PC-9 (cell line): Measurements from ENCODE around the gene COL23A1. TPM values are rescaled to one million over a fixed set of nuclear protein-coding genes. Genes with fewer than 3 reads are reported as not detected.

Source experiments
- BruUV-seq: library from RNA; stranded (reverse); fragments of 400-500 nt; replicated peaks from 2 replicates; lab custom pipeline; 2021; lab: Mats Ljungman, UMichigan
- CTCF ChIA-PET: fragments of 300-600 bp; sonication (Branson Sonifier 250); formaldehyde crosslinking; loops from one replicate; lab custom pipeline; 2022; ENCODE audit warnings: antibody characterized with exemption; lab: Charles Lee
- POLR2A ChIA-PET: fragments of 300-600 bp; sonication (Branson Sonifier 250); formaldehyde crosslinking; loops from one replicate; lab custom pipeline; 2022; ENCODE audit warnings: antibody characterized with exemption; ENCODE audit not compliant: unreplicated experiment; lab: Charles Lee
- DNase-seq, 2 experiments: peaks; one replicate each; pipeline versions ENCODE4 v3.0.0 to v3.0.0-alpha.2; 2015 to 2022; ENCODE audit warnings: mixed read lengths in 1 of 2
- H2AFZ ChIP-seq: fragments of 200-600 bp; sonication (generic); 2 replicates; pipeline ENCODE4 v1.8.1; 2017; ENCODE audit warnings: antibody characterized with exemption
- H3F3A ChIP-seq: fragments of 200-600 bp; sonication (generic); 2 replicates; pipeline ENCODE4 v1.8.1; 2017; ENCODE audit warnings: antibody characterized with exemption, mild to moderate bottlenecking, low read depth; ENCODE audit not compliant: insufficient read depth
- H3K27ac ChIP-seq: fragments of 200-600 bp; sonication (generic); 2 replicates; pipeline ENCODE4 v1.6.1; 2016; ENCODE audit warnings: mixed run types
- H3K27me3 ChIP-seq: fragments of 200-600 bp; sonication (generic); 2 replicates; pipeline ENCODE4 v1.6.1; 2016; ENCODE audit warnings: low read depth, mixed run types; ENCODE audit not compliant: insufficient read depth
- H3K36me3 ChIP-seq: fragments of 200-600 bp; sonication (generic); 2 replicates; pipeline ENCODE4 v1.6.1; 2016; ENCODE audit warnings: low read depth, mixed run types
- H3K4me1 ChIP-seq: fragments of 200-600 bp; sonication (generic); replicated peaks from 2 replicates; pipeline ENCODE4 v1.6.1; 2016; ENCODE audit warnings: mixed run types; ENCODE audit not compliant: insufficient read depth
- H3K4me2 ChIP-seq: fragments of 200-600 bp; sonication (generic); 2 replicates; pipeline ENCODE4 v1.6.1; 2017; ENCODE audit warnings: mixed run types
- H3K4me3 ChIP-seq: fragments of 200-600 bp; sonication (generic); 2 replicates; pipeline ENCODE4 v1.6.1; 2016; ENCODE audit warnings: mixed run types
- H3K79me2 ChIP-seq: fragments of 200-600 bp; sonication (generic); 2 replicates; pipeline ENCODE4 v1.6.1; 2017; ENCODE audit warnings: low read depth, mixed run types
- H3K9me2 ChIP-seq: fragments of 200-600 bp; sonication (generic); 2 replicates; pipeline ENCODE4 v1.8.1; 2017; ENCODE audit warnings: mild to moderate bottlenecking; ENCODE audit not compliant: insufficient read depth
- H3K9me3 ChIP-seq: fragments of 200-600 bp; sonication (generic); 2 replicates; pipeline ENCODE4 v1.8.1; 2016; ENCODE audit warnings: low read depth; ENCODE audit not compliant: insufficient read depth
- H4K20me1 ChIP-seq: fragments of 200-600 bp; sonication (generic); 2 replicates; pipeline ENCODE4 v1.8.1; 2017; ENCODE audit not compliant: insufficient read depth
- CTCF ChIP-seq: fragments of 200-600 bp; sonication (generic); conservative IDR thresholded peaks from 2 replicates; pipeline ENCODE4 v1.6.1; 2017; ENCODE audit warnings: mixed run types, antibody characterized with exemption, mild to moderate bottlenecking, moderate library complexity
- EZH2 ChIP-seq: fragments of 200-600 bp; sonication (generic); IDR thresholded peaks from 2 replicates; pipeline ENCODE4 v1.8.0; 2017; ENCODE audit warnings: antibody characterized with exemption, low read depth
- intact Hi-C: fragments of 100-400 bp; cut with micrococcal nuclease; formaldehyde crosslinking; loops from one replicate; pipeline ENCODE4 v1.10.0; 2022; ENCODE audit not compliant: unreplicated experiment
- total RNA-seq: library from RNA; stranded (reverse); gene quantifications from 2 replicates; pipeline ENCODE4 v1.2.3, GENCODE V29; 2021

Gene COL23A1
- total RNA-seq, 1 experiment from 2014 or later: not detected

- H3K4me1 ChIP-seq: no peaks in the 10 kb centered on the region
- TF ChIP-seq CTCF (no peak), EZH2 (no peak)
- ChIA-PET POLR2A (no interaction called here), CTCF (no interaction called here)
- BruUV-seq: no TSS peak
- no peaks in the 10 kb centered on the region for H3F3A ChIP-seq
- intact Hi-C loops: no loop called here
- H3K4me3 ChIP-seq: no peak overlapping the region
- no peaks in the 10 kb centered on the region for H3K79me2 ChIP-seq
- H3K27me3 ChIP-seq: peaks cover 100% of the 10 kb centered on the region
- no peak for DNase-seq
- H3K36me3 ChIP-seq: no peaks in the 10 kb centered on the region
- no peaks in the 10 kb centered on the region for H3K9me2 ChIP-seq
- H3K4me2 ChIP-seq: no peak overlapping the region
- H3K9me3 ChIP-seq: no peaks in the 10 kb centered on the region
- no peaks in the 10 kb centered on the region for H4K20me1 ChIP-seq
- no peak overlapping the region for H3K27ac ChIP-seq
- no peak overlapping the region for H2AFZ ChIP-seq
These were observed 155.3 kb downstream of the COL23A1 start for GRCh38 chr5:178434851-178435250.

DNA sequence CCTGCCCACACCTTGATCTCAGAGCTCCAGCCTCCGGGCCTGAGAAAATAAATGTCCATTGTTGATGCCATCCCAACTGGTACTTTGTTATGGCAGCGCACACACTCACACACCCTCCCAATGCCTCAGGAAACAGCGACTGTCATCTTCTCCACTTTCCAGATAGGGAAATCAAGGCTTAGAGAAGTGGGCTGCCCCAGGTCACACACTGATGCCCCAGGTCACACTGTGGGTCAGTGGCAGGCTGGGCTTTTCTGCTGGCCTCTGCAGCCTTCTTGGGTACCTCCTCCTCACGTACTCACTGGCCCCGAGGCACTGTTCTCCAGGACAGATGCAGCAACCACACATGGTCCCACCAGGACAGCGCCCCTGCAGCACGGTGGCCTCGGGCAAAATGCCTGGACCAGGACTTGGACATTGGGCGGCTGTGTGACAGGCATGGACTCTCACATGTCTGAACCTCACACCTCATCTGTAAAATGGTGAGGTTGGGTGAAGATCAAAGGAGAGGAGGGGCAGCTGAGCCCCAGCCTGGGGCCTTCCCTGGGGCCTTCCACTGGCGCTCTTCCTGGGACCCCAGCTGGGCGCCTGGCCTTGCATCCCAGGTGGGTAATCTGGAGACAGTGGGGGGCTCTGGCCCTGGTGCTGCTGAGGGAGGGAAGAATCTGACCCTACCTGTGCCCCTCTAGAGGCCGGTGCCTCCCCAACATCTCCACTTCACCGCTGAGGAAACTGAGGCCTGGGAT, 156.0 kb downstream of the COL23A1 start:
- intact Hi-C loops: no loop called here

GRCh38 chr5:178433273-178433775, 156.9 kb downstream of the COL23A1 start:
- CTCF ChIA-PET: no interaction called here
- Histone ChIP-seq H3K4me2 (no peak overlapping the region), H3K9me2 (no peaks in the 10 kb centered on the region), H3K9me3 (no peaks in the 10 kb centered on the region), H3K27ac (no peak overlapping the region), H2AFZ (no peak overlapping the region), H3F3A (no peaks in the 10 kb centered on the region), H3K4me1 (no peaks in the 10 kb centered on the region), H3K36me3 (no peaks in the 10 kb centered on the region), H3K79me2 (no peaks in the 10 kb centered on the region), H3K27me3 (peaks cover 99% of the 10 kb centered on the region), H3K4me3 (no peak overlapping the region), H4K20me1 (no peaks in the 10 kb centered on the region)
- POLR2A ChIA-PET: no interaction called here
- intact Hi-C loops: no loop called here
- DNase-seq: no peak
- no TSS peak for BruUV-seq
- TF ChIP-seq CTCF (no peak), EZH2 (no peak)

More for the DNA sequence above, 156.0 kb downstream of the COL23A1 start:
- no TSS peak for BruUV-seq
- Histone ChIP-seq H2AFZ (no peak overlapping the region), H3K4me3 (no peak overlapping the region), H3K36me3 (no peaks in the 10 kb centered on the region), H3K27ac (no peak overlapping the region), H3K9me3 (no peaks in the 10 kb centered on the region), H4K20me1 (no peaks in the 10 kb centered on the region), H3K4me1 (no peaks in the 10 kb centered on the region), H3K4me2 (no peak overlapping the region), H3K27me3 (peaks cover 99% of the 10 kb centered on the region), H3K9me2 (no peaks in the 10 kb centered on the region), H3K79me2 (no peaks in the 10 kb centered on the region), H3F3A (no peaks in the 10 kb centered on the region)
- TF ChIP-seq EZH2 (no peak), CTCF (no peak)
- POLR2A ChIA-PET: no interaction called here
- CTCF ChIA-PET: no interaction called here
- no peak for DNase-seq
